GM12878 (cell line): ENCODE results near the gene RFC3. TPM values are rescaled to one million over a fixed set of nuclear protein-coding genes. Genes with fewer than 3 reads are reported as not detected.

Experiments used
- ATAC-seq: fragments of 200-7000 bp; cut with Tn5 transposase; 3 replicates; pipeline ENCODE4 v1.9.1; 2020; ENCODE audit warnings: mild to moderate bottlenecking, moderate library complexity
- BruUV-seq: library from RNA; stranded (reverse); fragments of 400-500 nt; replicated peaks from 2 replicates; lab custom pipeline; 2021; lab: Mats Ljungman, UMichigan
- CTCF ChIA-PET: fragments of 300-600 bp; sonication (Branson Sonifier 250); formaldehyde crosslinking; extraction: SDS; loops from one replicate; lab custom pipeline; 2021; ENCODE audit warnings: inconsistent platforms; lab: Yijun Ruan, JAX
- POLR2A ChIA-PET: fragments of 350-600 bp; formaldehyde crosslinking; extraction: SDS; loops from one replicate; lab custom pipeline; 2021; ENCODE audit warnings: inconsistent platforms; lab: Charles Lee
- RAD21 ChIA-PET: fragments of 300-600 bp; sonication (Branson Sonifier 250); formaldehyde crosslinking; loops from one replicate; lab custom pipeline; 2023; ENCODE audit warnings: antibody characterized with exemption; ENCODE audit not compliant: unreplicated experiment; lab: Charles Lee
- SMC1A ChIA-PET: fragments of 300-600 bp; sonication (Branson Sonifier 250); formaldehyde crosslinking; loops from one replicate; lab custom pipeline; 2023; ENCODE audit not compliant: unreplicated experiment, uncharacterized antibody; lab: Charles Lee
- DNase-seq: peaks from one replicate; pipeline ENCODE4 v3.0.0-alpha.2; 2011; ENCODE audit warnings: low read depth, low spot score
- FAIRE-seq: peaks from 3 replicates; lab custom pipeline; 2011; peaks lifted over from hg19 to GRCh38; lab: Jason Lieb, UNC
- H2AFZ ChIP-seq: 2 replicates; pipeline ENCODE4 v1.6.0; 2011; ENCODE audit warnings: low read depth, low read length, control low read depth; ENCODE audit not compliant: control insufficient read depth
- H3K27ac ChIP-seq: 2 replicates; pipeline ENCODE4 v1.5.1; 2011; ENCODE audit warnings: control low read depth; ENCODE audit not compliant: control insufficient read depth, insufficient read depth
- H3K27me3 ChIP-seq, 2 experiments: replicated peaks in 1 of 2; 2 replicates each; pipeline versions ENCODE4 v1.6.0 to v1.6.1; 2011; ENCODE audit warnings: low read length in 1 of 2; ENCODE audit not compliant: control insufficient read depth in 2 of 2, insufficient read depth in 2 of 2
- H3K36me3 ChIP-seq, 2 experiments: 2 replicates each; pipeline ENCODE4 v1.5.1; 2011; ENCODE audit warnings: low read length in 1 of 2; ENCODE audit not compliant: control insufficient read depth in 2 of 2, insufficient read depth in 2 of 2
- H3K4me1 ChIP-seq: 2 replicates; pipeline ENCODE4 v1.6.1; 2011; ENCODE audit warnings: mild to moderate bottlenecking, low read length, moderate library complexity, mixed read lengths; ENCODE audit not compliant: control insufficient read depth, insufficient read depth
- H3K4me2 ChIP-seq: 2 replicates; pipeline ENCODE4 v1.6.0; 2011; ENCODE audit warnings: control low read depth; ENCODE audit not compliant: control insufficient read depth, insufficient read depth
- H3K4me3 ChIP-seq: fragments of 200-600 bp; sonication (generic); 2 replicates; pipeline ENCODE4 v1.5.1; 2016
- H3K79me2 ChIP-seq: 2 replicates; pipeline ENCODE4 v1.6.0; 2011; ENCODE audit warnings: low read length; ENCODE audit not compliant: control insufficient read depth, insufficient read depth
- H3K9ac ChIP-seq: 2 replicates; pipeline ENCODE4 v1.8.0; 2011; ENCODE audit warnings: low read length, control low read depth, mixed read lengths; ENCODE audit not compliant: control insufficient read depth, insufficient read depth
- H3K9me3 ChIP-seq: replicated peaks from 3 replicates; pipeline ENCODE4 v1.5.1; 2011; ENCODE audit warnings: mild to moderate bottlenecking, low read length; ENCODE audit not compliant: control insufficient read depth, insufficient read depth
- H4K20me1 ChIP-seq: 2 replicates; pipeline ENCODE4 v1.6.0; 2011; ENCODE audit not compliant: control insufficient read depth, insufficient read depth
- CBFB ChIP-seq: IDR thresholded peaks from 2 replicates; pipeline ENCODE4 v1.6.1; 2016; ENCODE audit warnings: antibody characterized with exemption, low read depth
- CEBPZ ChIP-seq: fragments of 150-350 bp; IDR thresholded peaks from 2 replicates; pipeline ENCODE4 v1.6.1; 2016; ENCODE audit warnings: low read depth, low read length
- E4F1 ChIP-seq: fragments of 450-650 bp; IDR thresholded peaks from 2 replicates; pipeline ENCODE4 v1.6.1; 2018; ENCODE audit warnings: borderline replicate concordance, mild to moderate bottlenecking; ENCODE audit not compliant: partially characterized antibody
- KAT2A ChIP-seq: conservative IDR thresholded peaks from 2 replicates; pipeline ENCODE4 v1.6.1; 2011; ENCODE audit warnings: low read depth, low read length; ENCODE audit not compliant: control insufficient read depth
- NR2C2 ChIP-seq: IDR thresholded peaks from 2 replicates; pipeline ENCODE4 v1.6.1; 2011; ENCODE audit warnings: borderline replicate concordance, low read depth; ENCODE audit not compliant: control insufficient read depth, insufficient read length
- PAX5 ChIP-seq: IDR thresholded peaks from 2 replicates; pipeline ENCODE4 v1.6.1; 2011; ENCODE audit warnings: low read depth, low read length, borderline replicate concordance
- PAX8 ChIP-seq: fragments of 450-650 bp; IDR thresholded peaks from 2 replicates; pipeline ENCODE4 v1.6.1; 2017; ENCODE audit warnings: mild to moderate bottlenecking, moderate library complexity
- POLR2AphosphoS2 ChIP-seq: IDR thresholded peaks from 2 replicates; pipeline ENCODE4 v1.6.1; 2011; ENCODE audit warnings: low read depth, mild to moderate bottlenecking, low read length, improper control_type of control experiment, moderate library complexity
- RFX5 ChIP-seq: IDR thresholded peaks from 2 replicates; pipeline ENCODE4 v1.6.1; 2011; ENCODE audit warnings: low read depth, low read length, improper control_type of control experiment
- TCF3 ChIP-seq: IDR thresholded peaks from 2 replicates; pipeline ENCODE4 v1.6.1; 2012; ENCODE audit warnings: low read depth, mild to moderate bottlenecking, low read length, borderline replicate concordance; ENCODE audit not compliant: insufficient read depth
- ZNF24 ChIP-seq: fragments of 450-650 bp; IDR thresholded peaks from 2 replicates; pipeline ENCODE4 v1.6.1; 2017; ENCODE audit warnings: antibody characterized with exemption, mild to moderate bottlenecking
- WGBS: methylation state at CpG from one replicate; pipeline ENCODE4 v1.1.6; 2016; ENCODE audit warnings: low lambda C conversion rate; ENCODE audit not compliant: insufficient replicate concordance, insufficient coverage; ENCODE audit errors: missing lambda C conversion rate; 5-methylcytosine and 5-hydroxymethylcytosine counted together
- in situ Hi-C: fragments of 300-500 bp; cut with MboI; formaldehyde crosslinking; loops from 9 replicates; pipeline ENCODE4 v1.14.3; 2018; ENCODE audit warnings: mixed read lengths
- intact Hi-C: fragments of 100-400 bp; cut with micrococcal nuclease; formaldehyde crosslinking; loops from one replicate; pipeline ENCODE4 v1.14.2; 2022; ENCODE audit not compliant: unreplicated experiment
- polyA plus RNA-seq, 11 experiments: library from polyadenylated mRNA; depleted of rRNA in 4 of 11; unstranded in 6 of 11; stranded (reverse) in 5 of 11; fragments of >200 nt; fragmentation: Nextera tagmentation in 4 of 11; fragmentation: Illumina TruSeq in 1 of 11; extraction: Ambion mirVana in 4 of 11; extraction: Trizol in 1 of 11; gene quantifications; 1 replicate in 1 of 11; 2 replicates in 10 of 11; pipeline versions ENCODE4 v1.2.1 to v1.2.3, GENCODE V29; 2011 to 2016; ENCODE audit warnings: inconsistent platforms in 2 of 11, missing spikeins in 2 of 11, low read depth in 1 of 11
- total RNA-seq, 4 experiments: library from RNA; depleted of rRNA in 3 of 4; stranded (reverse); fragments of >200 nt in 3 of 4; fragmentation: Illumina TruSeq in 1 of 4; extraction: Trizol in 1 of 4; gene quantifications; 2 replicates each; pipeline versions ENCODE4 v1.2.1 to v1.2.3, GENCODE V29; 2013 to 2021
- TF ChIP-seq, protein P1 (sequence below): IDR thresholded peaks from 2 replicates; pipeline ENCODE4 v1.6.1; 2012; ENCODE audit warnings: improper control_type of control experiment, low read depth, low read length; ENCODE audit not compliant: insufficient replicate concordance

The RFC3 gene
- total and polyA plus RNA-seq, 10 of the 15 experiments (the other 5 are each of a cell fraction or from before 2014, with no cell fraction given) = 57.6 to 98.9 (median 81.3) TPM

- H3K4me2 ChIP-seq = peak overlapping the region; percentile 77
- WGBS = 8% methylated on average over 5 of the region's 5 CpGs
- BruUV-seq = TSS peak; percentile 99
- no peaks in the 10 kb centered on the region for H4K20me1 ChIP-seq
- H3K27ac ChIP-seq = peak overlapping the region; percentile 77
- in situ Hi-C loops = loop anchor here (25.0 kb wide), 1 partner anchor 1345 kb away; no protein-coding TSS in a partner anchor
- H2AFZ ChIP-seq = peak overlapping the region; percentile 93
- ChIA-PET POLR2A (interaction anchor here (1.5 to 1.6 kb wide), 2 partner anchors 10 to 88 kb away, joined by 4 to 7 read pairs; no protein-coding TSS in a partner anchor), RAD21 (interaction anchor here (1.0 to 2.7 kb wide), 9 partner anchors 11 to 274 kb away, joined by 3 to 8 read pairs (median 3); no protein-coding TSS in a partner anchor), SMC1A (interaction anchor here (0.9 to 3.0 kb wide), 10 partner anchors 11 to 275 kb away, joined by 3 to 22 read pairs (median 4); no protein-coding TSS in a partner anchor), CTCF (interaction anchor here (0.7 to 1.4 kb wide), 2 partner anchors 11 to 17 kb away, joined by 5 read pairs; no protein-coding TSS in a partner anchor)
- ATAC-seq (no peak; the same call in 1 of the 3 replicates), FAIRE-seq (no peak), DNase-seq (no peak)
- 0 out of 4 replicates have a peak, but pooled peaks cover 0 to 3% of the 10 kb centered on the region in 2 experiments for H3K36me3 ChIP-seq
- H3K9ac ChIP-seq = peak overlapping the region; percentile 86
- H3K4me1 ChIP-seq = no peaks in the 10 kb centered on the region
- peak overlapping the region; percentile 96 for H3K4me3 ChIP-seq
- no peaks in the 10 kb centered on the region for H3K9me3 ChIP-seq
- H3K79me2 ChIP-seq = peaks cover 42% of the 10 kb centered on the region
- no peaks in the 10 kb centered on the region for H3K27me3 ChIP-seq
- intact Hi-C loops = loop anchor here (5.0 to 10.0 kb wide), 4 partner anchors 75 to 613 kb away; no protein-coding TSS in a partner anchor
- TF ChIP-seq CBFB (no peak), NR2C2 (no peak), PAX8 (0 out of 2 replicates have a peak, but pooled peaks have one; percentile 51), KAT2A (no peak), TCF3 (no peak), POLR2AphosphoS2 (no peak), ZNF24 (peak; percentile 72), RFX5 (no peak), E4F1 (no peak), PAX5 (no peak), CEBPZ (no peak)
- TF ChIP-seq, protein P1, sequence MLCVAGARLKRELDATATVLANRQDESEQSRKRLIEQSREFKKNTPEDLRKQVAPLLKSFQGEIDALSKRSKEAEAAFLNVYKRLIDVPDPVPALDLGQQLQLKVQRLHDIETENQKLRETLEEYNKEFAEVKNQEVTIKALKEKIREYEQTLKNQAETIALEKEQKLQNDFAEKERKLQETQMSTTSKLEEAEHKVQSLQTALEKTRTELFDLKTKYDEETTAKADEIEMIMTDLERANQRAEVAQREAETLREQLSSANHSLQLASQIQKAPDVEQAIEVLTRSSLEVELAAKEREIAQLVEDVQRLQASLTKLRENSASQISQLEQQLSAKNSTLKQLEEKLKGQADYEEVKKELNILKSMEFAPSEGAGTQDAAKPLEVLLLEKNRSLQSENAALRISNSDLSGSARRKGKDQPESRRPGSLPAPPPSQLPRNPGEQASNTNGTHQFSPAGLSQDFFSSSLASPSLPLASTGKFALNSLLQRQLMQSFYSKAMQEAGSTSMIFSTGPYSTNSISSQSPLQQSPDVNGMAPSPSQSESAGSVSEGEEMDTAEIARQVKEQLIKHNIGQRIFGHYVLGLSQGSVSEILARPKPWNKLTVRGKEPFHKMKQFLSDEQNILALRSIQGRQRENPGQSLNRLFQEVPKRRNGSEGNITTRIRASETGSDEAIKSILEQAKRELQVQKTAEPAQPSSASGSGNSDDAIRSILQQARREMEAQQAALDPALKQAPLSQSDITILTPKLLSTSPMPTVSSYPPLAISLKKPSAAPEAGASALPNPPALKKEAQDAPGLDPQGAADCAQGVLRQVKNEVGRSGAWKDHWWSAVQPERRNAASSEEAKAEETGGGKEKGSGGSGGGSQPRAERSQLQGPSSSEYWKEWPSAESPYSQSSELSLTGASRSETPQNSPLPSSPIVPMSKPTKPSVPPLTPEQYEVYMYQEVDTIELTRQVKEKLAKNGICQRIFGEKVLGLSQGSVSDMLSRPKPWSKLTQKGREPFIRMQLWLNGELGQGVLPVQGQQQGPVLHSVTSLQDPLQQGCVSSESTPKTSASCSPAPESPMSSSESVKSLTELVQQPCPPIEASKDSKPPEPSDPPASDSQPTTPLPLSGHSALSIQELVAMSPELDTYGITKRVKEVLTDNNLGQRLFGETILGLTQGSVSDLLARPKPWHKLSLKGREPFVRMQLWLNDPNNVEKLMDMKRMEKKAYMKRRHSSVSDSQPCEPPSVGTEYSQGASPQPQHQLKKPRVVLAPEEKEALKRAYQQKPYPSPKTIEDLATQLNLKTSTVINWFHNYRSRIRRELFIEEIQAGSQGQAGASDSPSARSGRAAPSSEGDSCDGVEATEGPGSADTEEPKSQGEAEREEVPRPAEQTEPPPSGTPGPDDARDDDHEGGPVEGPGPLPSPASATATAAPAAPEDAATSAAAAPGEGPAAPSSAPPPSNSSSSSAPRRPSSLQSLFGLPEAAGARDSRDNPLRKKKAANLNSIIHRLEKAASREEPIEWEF = no peak
These were observed 442 bp upstream of the RFC3 start for GRCh38 chr13:33817513-33817900.
